Activated naive CD8-positive, alpha-beta T cell (primary cell): ENCODE results near the gene NME9.
A peak's percentile ranks its signal among the peaks of the same experiment; 100 is the strongest.

Experiments
- H3K27ac Mint-ChIP-seq: one replicate; pipeline ENCODE4 v1.8.0; 2021; ENCODE audit warnings: mixed read lengths
- H3K27me3 Mint-ChIP-seq: one replicate; pipeline ENCODE4 v1.8.0; 2021; ENCODE audit warnings: mixed read lengths
- H3K36me3 Mint-ChIP-seq: one replicate; pipeline ENCODE4 v1.8.0; 2021; ENCODE audit warnings: mixed read lengths
- H3K4me1 Mint-ChIP-seq: one replicate; pipeline ENCODE4 v1.8.0; 2021; ENCODE audit warnings: low read depth, mixed read lengths
- H3K4me3 Mint-ChIP-seq: one replicate; pipeline ENCODE4 v1.8.0; 2021; ENCODE audit warnings: mild to moderate bottlenecking, mixed read lengths
- H3K9me3 Mint-ChIP-seq: one replicate; pipeline ENCODE4 v1.8.0; 2021; ENCODE audit warnings: low read depth, mixed read lengths

NME9 gene

DNA sequence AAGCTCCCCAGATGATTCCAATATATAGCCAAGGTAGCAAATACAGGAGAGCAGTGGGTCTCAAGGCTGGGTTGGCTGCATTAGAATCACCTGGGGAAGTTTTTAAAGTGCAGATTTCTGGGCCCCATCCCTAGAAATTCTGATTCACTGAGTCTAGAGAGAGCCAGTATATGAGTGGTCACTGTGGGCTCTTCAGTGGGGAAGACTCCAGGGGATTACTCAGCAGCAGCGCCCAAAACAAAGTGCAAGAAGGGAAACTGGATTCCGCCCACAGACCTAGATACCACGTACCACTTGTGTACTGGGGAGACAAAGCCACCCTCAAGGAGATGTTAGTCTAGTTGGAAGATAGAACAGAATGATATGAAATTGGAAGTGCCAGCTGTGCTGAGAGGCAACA, 40.0 kb downstream of the NME9 start:
- no peak overlapping the region for H3K4me3 Mint-ChIP-seq
- H3K36me3 Mint-ChIP-seq, result peaks cover 13% of the 10 kb centered on the region

DNA sequence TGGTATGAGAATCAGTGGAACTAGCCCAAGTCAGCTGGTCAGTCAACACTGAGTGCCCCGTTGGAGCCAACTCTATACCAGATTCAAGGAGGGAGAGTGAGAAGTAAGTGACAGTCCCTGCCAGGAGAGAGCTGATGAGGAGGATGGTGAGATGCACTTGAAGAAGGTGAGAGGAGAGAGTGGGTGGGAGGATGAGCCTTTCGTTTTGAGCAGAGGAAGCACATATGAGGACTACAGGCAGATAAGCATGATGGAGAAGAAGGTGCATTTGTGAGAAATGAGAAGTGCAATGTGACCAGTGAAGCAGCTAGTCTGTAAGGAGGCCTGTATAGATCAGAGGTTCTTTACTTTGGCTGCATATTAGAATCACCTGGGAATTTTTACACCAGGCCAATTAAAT, 40.4 kb downstream of the NME9 start:
- Mint-ChIP-seq H3K36me3 (peaks cover 13% of the 10 kb centered on the region), H3K9me3 (no peaks in the 10 kb centered on the region), H3K27me3 (no peaks in the 10 kb centered on the region), H3K4me1 (no peaks in the 10 kb centered on the region), H3K4me3 (no peak overlapping the region), H3K27ac (no peak overlapping the region)

More for the DNA sequence above, 40.0 kb downstream of the NME9 start:
- H3K4me1 Mint-ChIP-seq, result no peaks in the 10 kb centered on the region
- no peaks in the 10 kb centered on the region for H3K27me3 Mint-ChIP-seq
- peak overlapping the region; percentile 58 for H3K27ac Mint-ChIP-seq
- H3K9me3 Mint-ChIP-seq, result no peaks in the 10 kb centered on the region

DNA sequence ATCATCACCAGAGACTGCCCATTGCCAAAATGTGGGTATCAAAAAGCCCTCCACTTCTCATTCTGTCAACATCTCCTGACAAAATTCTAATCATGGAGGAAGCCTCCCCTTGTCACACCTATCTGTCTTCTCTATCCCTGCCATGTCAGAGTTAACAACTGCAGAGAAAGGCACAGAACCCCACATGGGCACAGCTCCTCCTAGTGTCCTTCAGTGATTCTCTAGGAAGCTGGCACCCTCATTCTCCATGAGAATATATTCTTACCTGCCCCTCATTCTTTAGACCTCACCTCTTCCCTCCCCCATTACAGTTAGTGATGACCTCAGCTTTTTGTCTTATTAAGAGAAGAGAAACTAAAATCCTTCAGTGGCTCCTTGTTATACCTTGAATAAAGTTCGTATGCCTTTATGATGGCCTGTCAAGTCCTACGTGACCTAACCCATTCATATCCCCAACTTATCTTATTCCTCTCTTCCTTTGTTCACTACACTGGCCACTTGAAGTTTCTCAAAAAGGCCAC, 44.6 kb downstream of the NME9 start:
- Mint-ChIP-seq H3K4me3 (no peak overlapping the region), H3K9me3 (no peaks in the 10 kb centered on the region), H3K4me1 (no peaks in the 10 kb centered on the region), H3K27ac (no peak overlapping the region), H3K27me3 (no peaks in the 10 kb centered on the region), H3K36me3 (peaks cover 9% of the 10 kb centered on the region)

DNA sequence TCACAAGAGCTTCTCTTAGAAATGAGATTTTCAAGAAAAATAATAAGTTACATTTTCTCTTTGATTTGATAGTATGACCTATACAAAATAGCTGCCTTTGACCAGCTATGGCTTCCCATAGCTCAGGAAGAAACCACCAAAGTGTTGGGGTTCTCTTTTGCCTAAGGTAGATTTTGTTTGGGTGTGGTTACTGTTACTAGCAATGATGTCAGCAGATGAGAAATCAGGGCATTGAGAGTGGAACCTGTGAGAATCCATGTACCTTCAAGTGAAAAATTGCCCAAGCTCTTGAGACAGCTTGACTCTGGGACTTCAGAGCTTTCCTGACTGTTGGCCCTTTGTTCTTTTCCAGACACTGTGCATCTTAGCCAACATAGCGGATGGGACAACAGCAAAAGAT, 45.6 kb downstream of the NME9 start:
- peaks cover 8% of the 10 kb centered on the region for H3K36me3 Mint-ChIP-seq
- no peak overlapping the region for H3K4me3 Mint-ChIP-seq
- H3K27ac Mint-ChIP-seq, result no peak overlapping the region
- H3K27me3 Mint-ChIP-seq, result no peaks in the 10 kb centered on the region
- no peaks in the 10 kb centered on the region for H3K9me3 Mint-ChIP-seq
- no peaks in the 10 kb centered on the region for H3K4me1 Mint-ChIP-seq

DNA sequence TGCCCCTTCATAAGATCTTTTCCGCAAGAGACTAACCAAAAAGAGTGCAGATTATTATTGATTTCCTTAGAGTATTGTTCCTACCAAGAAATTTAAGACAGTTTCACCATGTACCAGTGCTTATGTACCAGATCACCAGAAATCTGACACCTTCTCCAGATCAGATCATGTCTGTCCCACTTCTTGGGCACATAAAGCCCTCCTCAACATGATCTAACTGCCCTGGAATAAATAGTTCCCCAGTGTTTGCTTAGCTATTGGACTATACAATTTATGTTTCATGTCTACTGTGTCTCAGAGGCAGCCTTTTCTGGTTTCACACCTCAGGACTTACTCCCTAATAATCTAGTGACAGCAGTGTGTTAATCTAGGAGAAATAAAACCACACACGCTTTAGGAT, 46.8 kb downstream of the NME9 start:
- peaks cover 8% of the 10 kb centered on the region for H3K36me3 Mint-ChIP-seq
- H3K9me3 Mint-ChIP-seq, result no peaks in the 10 kb centered on the region
- no peaks in the 10 kb centered on the region for H3K4me1 Mint-ChIP-seq
- H3K4me3 Mint-ChIP-seq, result no peak overlapping the region
- H3K27me3 Mint-ChIP-seq, result no peaks in the 10 kb centered on the region
- no peak overlapping the region for H3K27ac Mint-ChIP-seq

DNA sequence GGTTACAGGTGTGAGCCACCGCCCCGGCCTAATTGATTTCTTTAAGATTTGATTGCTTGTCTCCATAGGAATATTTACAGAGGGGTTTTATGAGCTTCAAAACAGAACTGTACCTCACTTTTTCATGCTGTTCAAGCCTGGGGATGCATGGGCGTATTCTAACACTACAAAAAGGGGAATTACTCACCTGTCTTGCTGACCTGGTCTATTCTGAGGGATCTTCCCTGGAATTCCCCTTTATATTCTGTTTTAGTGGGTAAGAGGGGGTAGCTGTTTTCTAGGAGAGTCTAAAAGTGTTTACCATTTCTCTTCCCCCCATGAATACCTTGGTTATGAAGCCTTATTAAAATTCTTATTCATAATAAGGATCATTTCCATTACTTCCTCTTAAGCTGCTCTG, 48.1 kb downstream of the NME9 start:
- Mint-ChIP-seq H3K4me1 (no peaks in the 10 kb centered on the region), H3K27ac (peak overlapping the region; percentile 37), H3K9me3 (no peaks in the 10 kb centered on the region), H3K36me3 (peaks cover 8% of the 10 kb centered on the region), H3K4me3 (no peak overlapping the region), H3K27me3 (no peaks in the 10 kb centered on the region)

DNA sequence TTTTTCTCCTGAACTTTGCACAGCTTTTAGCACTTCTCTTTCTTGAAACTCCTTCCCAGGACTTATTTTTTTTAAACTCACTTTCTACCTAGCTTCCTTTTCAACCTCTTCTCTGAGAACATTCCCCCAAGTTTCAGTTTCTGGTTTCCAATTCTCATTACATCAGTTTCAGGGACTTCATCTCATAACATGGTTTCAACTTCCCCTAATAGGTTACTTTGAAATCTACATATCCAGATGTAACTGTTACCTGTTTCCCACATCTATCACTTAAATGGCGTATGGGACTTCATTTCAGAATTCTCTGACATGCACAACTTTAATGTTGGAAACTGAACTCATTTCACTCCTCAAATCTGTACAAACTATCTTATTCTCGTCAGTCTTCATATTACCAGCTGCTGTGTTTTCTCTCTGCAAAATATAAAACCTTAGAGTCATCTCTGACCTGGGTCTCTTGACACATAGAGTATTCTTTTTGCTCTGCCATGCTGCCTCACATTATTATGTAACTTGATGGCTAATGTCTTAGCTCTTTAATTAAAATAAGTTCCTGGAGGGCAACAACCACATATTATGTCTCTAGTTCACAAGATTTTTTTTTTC, 58.4 kb downstream of the NME9 start:
- no peak overlapping the region for H3K27ac Mint-ChIP-seq

DNA sequence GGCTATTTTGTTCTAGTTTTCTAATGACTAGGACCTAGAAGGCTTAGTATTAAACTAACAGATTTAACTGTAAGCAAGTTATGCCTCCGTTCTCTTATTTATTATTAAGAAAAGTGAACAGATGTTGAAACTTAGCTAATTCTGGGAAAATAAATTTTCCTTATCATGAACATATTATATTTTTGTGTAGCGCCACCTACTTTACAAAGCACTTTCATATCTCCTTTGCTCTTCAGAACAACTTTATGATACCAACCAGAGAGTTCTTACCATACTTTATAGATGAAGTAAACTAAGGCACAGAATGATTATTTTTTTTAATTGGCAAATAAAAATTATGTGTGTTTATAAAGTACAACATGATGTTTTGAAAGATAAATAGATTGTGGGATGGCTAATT, 59.4 kb downstream of the NME9 start:
- Mint-ChIP-seq H3K4me1 (peaks cover 2% of the 10 kb centered on the region), H3K27me3 (no peaks in the 10 kb centered on the region), H3K9me3 (no peaks in the 10 kb centered on the region), H3K27ac (no peak overlapping the region), H3K36me3 (peaks cover 18% of the 10 kb centered on the region), H3K4me3 (no peak overlapping the region)

More for the DNA sequence above, 58.4 kb downstream of the NME9 start:
- H3K36me3 Mint-ChIP-seq, result peaks cover 14% of the 10 kb centered on the region
- H3K4me1 Mint-ChIP-seq, result peaks cover 2% of the 10 kb centered on the region
- no peaks in the 10 kb centered on the region for H3K9me3 Mint-ChIP-seq
- no peak overlapping the region for H3K4me3 Mint-ChIP-seq
- H3K27me3 Mint-ChIP-seq, result no peaks in the 10 kb centered on the region

DNA sequence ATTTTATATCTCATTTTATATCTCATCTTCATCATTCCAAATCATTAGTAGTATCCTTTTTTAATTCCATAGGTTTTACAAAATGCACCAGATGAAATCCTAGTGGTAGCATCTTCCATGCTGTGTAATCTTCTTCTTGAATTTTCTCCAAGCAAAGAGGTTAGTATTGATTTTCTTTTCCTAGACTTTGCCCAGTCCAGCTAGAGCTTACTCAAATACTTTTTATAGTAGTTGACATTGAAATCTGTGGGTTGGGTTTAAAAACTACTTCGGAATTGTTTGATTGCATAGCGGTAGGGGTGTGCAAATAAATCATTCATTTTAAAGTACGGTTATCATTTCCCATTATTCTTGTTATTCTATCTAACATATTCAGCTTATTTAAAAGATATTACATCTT, 62.6 kb downstream of the NME9 start:
- no peak overlapping the region for H3K27ac Mint-ChIP-seq
- no peak overlapping the region for H3K4me3 Mint-ChIP-seq
- H3K36me3 Mint-ChIP-seq, result peaks cover 13% of the 10 kb centered on the region
- no peaks in the 10 kb centered on the region for H3K9me3 Mint-ChIP-seq
- H3K27me3 Mint-ChIP-seq, result no peaks in the 10 kb centered on the region
- H3K4me1 Mint-ChIP-seq, result peaks cover 2% of the 10 kb centered on the region

DNA sequence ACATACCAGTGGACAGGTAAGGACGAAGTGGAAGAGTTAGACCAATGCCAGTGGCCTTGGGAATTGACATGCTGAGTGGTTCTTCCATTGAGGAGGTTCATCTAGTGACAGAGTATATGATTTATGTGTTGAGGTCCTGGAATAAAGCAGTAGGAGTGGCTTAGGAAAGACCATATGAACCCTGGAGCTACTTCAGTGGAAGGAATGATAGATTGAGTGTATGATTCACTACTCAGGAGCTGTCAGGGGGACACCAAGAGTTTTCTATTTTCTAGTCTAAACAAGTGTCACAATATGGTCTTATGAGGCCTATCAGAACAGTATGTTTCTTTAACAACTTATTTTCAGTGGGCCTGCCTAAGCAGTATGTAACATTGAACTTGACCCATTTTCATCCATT, 63.9 kb downstream of the NME9 start:
- H3K9me3 Mint-ChIP-seq, result no peaks in the 10 kb centered on the region
- no peaks in the 10 kb centered on the region for H3K4me1 Mint-ChIP-seq
- H3K27ac Mint-ChIP-seq, result no peak overlapping the region
- H3K4me3 Mint-ChIP-seq, result no peak overlapping the region
- no peaks in the 10 kb centered on the region for H3K27me3 Mint-ChIP-seq
- H3K36me3 Mint-ChIP-seq, result peaks cover 10% of the 10 kb centered on the region

DNA sequence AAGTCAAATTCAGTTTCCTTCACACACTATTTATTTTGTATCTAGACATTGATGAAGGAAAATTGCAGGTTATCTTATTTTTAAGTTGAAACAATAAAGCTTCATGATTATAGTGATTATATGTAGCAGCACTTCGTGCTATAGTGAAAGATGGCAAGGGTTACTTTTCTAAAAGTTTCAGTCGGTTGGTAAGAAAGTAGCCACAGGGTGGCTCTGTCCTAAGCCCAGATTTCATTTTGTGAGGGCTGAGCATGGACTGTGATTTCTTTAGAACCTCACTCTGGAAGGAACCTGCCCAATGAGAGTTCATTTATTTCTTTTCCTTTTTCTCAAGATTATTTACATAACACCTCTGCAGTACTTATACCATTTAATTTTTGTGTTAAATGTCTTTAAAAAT, 66.5 kb downstream of the NME9 start:
- no peak overlapping the region for H3K27ac Mint-ChIP-seq
- no peaks in the 10 kb centered on the region for H3K4me1 Mint-ChIP-seq
- H3K4me3 Mint-ChIP-seq, result no peak overlapping the region
- no peaks in the 10 kb centered on the region for H3K27me3 Mint-ChIP-seq
- H3K36me3 Mint-ChIP-seq, result peaks cover 11% of the 10 kb centered on the region
- no peaks in the 10 kb centered on the region for H3K9me3 Mint-ChIP-seq

DNA sequence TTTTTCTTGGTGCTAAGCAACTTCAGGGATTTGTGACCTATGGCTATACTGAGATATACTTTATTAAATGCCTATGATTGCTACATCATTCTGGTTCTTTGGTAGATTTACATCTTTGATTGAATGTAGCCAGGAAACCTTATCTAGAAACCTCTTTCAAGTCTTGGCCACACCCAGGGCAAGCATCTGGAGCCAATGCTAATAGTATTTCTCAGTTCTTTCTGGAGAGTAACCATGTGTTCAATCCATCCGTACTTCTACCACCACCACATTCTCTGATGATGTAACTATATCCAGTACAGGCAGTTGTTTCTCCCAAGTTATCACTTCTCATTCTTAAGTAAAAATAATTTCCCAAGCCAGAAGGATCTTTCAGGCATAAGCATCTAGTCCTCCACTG, 69.0 kb downstream of the NME9 start:
- H3K4me1 Mint-ChIP-seq, result no peaks in the 10 kb centered on the region
- H3K9me3 Mint-ChIP-seq, result no peaks in the 10 kb centered on the region
- peaks cover 13% of the 10 kb centered on the region for H3K36me3 Mint-ChIP-seq

DNA sequence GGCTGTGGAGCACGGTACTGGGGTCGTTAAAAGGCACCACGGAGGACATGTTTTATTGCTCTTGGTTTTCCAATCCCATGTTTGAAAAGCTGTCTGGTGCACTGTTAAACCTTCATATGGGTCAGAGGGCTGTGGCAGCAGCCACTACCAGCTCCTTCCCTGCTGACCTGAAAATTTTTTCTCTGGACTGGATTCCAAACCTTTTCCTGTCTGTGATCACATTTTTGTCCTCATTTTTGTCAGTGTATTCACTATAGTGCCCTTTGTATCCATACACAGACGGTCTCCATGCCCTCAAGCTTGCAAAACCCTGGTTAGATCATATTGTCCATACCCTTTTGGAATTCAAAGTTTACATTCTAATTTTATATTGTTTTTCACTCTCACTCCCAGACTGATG, 70.5 kb downstream of the NME9 start:
- Mint-ChIP-seq H3K4me3 (no peak overlapping the region), H3K36me3 (peaks cover 13% of the 10 kb centered on the region), H3K27me3 (no peaks in the 10 kb centered on the region), H3K27ac (no peak overlapping the region), H3K4me1 (no peaks in the 10 kb centered on the region), H3K9me3 (no peaks in the 10 kb centered on the region)

More for the DNA sequence above, 69.0 kb downstream of the NME9 start:
- no peak overlapping the region for H3K27ac Mint-ChIP-seq
- H3K4me3 Mint-ChIP-seq, result no peak overlapping the region
- H3K27me3 Mint-ChIP-seq, result no peaks in the 10 kb centered on the region

DNA sequence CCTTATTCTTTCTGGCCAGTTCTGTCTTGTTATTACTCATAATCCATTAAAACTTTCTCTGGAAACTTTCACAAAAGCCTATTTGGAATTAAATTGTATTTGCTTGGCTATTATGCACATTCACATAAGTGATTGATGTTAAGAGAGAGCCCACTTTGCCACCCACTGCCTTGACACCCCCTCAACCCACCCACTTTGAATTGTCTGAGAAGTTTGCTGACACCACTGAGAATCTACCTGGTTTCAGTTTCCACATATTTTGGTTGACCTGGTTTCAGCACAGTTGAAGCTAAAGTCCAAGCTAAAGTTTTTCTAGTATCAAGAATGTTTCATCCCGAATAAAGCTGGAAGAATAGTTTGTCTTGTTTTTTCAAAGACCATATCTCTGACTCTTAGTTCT, 71.7 kb downstream of the NME9 start:
- Mint-ChIP-seq H3K9me3 (no peaks in the 10 kb centered on the region), H3K4me1 (no peaks in the 10 kb centered on the region), H3K4me3 (no peak overlapping the region), H3K27ac (no peak overlapping the region), H3K27me3 (no peaks in the 10 kb centered on the region), H3K36me3 (peaks cover 12% of the 10 kb centered on the region)

DNA sequence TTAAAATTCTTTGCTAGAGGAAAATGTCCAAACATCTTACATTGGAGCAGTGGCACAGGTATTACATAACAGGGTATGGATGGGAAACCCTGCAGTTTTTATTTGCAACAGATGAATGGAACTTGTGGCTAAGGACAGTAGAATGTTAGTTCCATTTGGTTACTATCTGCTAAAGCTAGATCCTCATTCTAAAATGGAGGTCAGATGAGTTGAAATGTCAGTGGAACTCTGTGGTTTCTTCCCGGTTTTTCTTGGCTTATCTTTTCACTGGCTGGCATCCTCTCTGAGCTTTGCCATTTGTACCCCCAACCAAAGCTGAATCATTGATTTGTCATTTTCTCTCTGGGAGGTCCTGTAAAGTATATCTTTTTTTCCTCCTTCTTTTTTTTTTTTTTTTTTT, 73.6 kb downstream of the NME9 start:
- no peaks in the 10 kb centered on the region for H3K27me3 Mint-ChIP-seq
- no peaks in the 10 kb centered on the region for H3K9me3 Mint-ChIP-seq
- no peak overlapping the region for H3K27ac Mint-ChIP-seq
- no peak overlapping the region for H3K4me3 Mint-ChIP-seq
- peaks cover 12% of the 10 kb centered on the region for H3K36me3 Mint-ChIP-seq
- H3K4me1 Mint-ChIP-seq, result no peaks in the 10 kb centered on the region

DNA sequence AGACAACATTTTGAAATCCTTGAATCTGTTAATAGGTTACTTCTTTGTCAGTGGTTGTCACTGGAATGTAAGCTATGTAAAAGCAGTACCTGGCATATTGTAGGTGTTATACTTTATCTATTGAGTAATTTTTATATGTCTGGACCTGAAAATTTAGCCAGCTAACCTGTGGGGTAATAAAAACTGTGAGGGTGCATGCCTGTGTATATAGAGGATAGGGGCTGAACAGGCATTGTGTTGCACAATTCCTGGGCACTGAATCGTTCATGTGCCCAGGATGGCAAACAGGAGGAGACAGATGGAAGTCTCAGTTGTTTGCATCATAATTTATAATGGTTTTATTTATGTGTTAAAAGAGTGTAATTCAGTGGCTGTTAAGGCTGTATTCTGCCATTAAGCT, 75.4 kb downstream of the NME9 start:
- Mint-ChIP-seq H3K4me1 (no peaks in the 10 kb centered on the region), H3K27ac (no peak overlapping the region), H3K36me3 (peaks cover 11% of the 10 kb centered on the region), H3K27me3 (no peaks in the 10 kb centered on the region), H3K9me3 (no peaks in the 10 kb centered on the region), H3K4me3 (no peak overlapping the region)
